Keratinocyte (primary cell): Measurements from ENCODE around the gene GPR160.

Experiments
- EZH2 ChIP-seq: IDR thresholded peaks from one replicate; pipeline ENCODE4 v1.6.1; 2012; ENCODE audit warnings: inconsistent platforms, mild to moderate bottlenecking, low read length, moderate library complexity
- TF ChIP-seq, protein P1 (sequence below), 3 experiments: IDR thresholded peaks in 1 of 3; conservative IDR thresholded peaks in 1 of 3; optimal IDR thresholded peaks in 1 of 3; 2 replicates in 2 of 3; 3 replicates in 1 of 3; pipeline versions ENCODE3 to v1.5.1; 2011; ENCODE audit warnings: low read length in 3 of 3, mild to moderate bottlenecking in 3 of 3, moderate library complexity in 2 of 3, control low read depth in 1 of 3, inconsistent platforms in 1 of 3; ENCODE audit not compliant: insufficient read depth in 2 of 3; ENCODE audit errors: extremely low read depth in 1 of 3

DNA sequence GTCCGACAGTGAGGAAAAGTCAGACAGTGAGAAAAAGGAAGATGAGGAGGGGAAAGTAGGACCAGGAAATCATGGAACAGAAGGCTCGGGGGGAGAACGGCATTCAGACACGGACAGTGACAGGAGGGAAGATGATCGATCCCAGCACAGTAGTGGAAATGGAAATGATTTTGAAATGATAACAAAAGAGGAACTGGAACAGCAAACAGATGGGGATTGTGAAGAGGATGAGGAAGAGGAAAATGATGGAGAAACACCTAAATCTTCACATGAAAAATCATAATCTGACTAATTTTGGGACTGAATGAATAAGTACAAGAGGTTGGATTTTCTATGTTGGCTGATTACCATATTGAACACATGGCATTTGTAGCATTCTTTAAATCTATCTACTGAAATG, 45.0 kb upstream of the GPR160 start:
- TF ChIP-seq, protein P1, sequence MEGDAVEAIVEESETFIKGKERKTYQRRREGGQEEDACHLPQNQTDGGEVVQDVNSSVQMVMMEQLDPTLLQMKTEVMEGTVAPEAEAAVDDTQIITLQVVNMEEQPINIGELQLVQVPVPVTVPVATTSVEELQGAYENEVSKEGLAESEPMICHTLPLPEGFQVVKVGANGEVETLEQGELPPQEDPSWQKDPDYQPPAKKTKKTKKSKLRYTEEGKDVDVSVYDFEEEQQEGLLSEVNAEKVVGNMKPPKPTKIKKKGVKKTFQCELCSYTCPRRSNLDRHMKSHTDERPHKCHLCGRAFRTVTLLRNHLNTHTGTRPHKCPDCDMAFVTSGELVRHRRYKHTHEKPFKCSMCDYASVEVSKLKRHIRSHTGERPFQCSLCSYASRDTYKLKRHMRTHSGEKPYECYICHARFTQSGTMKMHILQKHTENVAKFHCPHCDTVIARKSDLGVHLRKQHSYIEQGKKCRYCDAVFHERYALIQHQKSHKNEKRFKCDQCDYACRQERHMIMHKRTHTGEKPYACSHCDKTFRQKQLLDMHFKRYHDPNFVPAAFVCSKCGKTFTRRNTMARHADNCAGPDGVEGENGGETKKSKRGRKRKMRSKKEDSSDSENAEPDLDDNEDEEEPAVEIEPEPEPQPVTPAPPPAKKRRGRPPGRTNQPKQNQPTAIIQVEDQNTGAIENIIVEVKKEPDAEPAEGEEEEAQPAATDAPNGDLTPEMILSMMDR (optimal IDR thresholded peaks at IDR 0.05 in 1 of 3, IDR thresholded peaks at IDR 0.05 in 1 of 3, conservative IDR thresholded peaks at IDR 0.05 in 1 of 3; ENCODE audit: extremely low read depth in 1 of 3, insufficient read depth in 2 of 3, low read length in 3 of 3), result no peak
- TF ChIP-seq EZH2, result no peak
